ENCODE results near the gene MREG.

The MREG gene

GRCh38 chr2:215900843-215901242 is 112.5 kb downstream of the MREG start:
- no peak overlapping the region for H3K9ac ChIP-seq (ENCODE audit: low read length)
- H3K9me2 ChIP-seq (ENCODE audit: low read depth, low read length), result no peaks in the 10 kb centered on the region
- H3K4me2 ChIP-seq (ENCODE audit: low read length), result no peak overlapping the region
- no peaks in the 10 kb centered on the region for H3K4me1 ChIP-seq (ENCODE audit: insufficient read depth, low read length, severe bottlenecking)
- H2AFZ ChIP-seq (ENCODE audit: low read length), result no peak overlapping the region
- no peaks in the 10 kb centered on the region for H3K27me3 ChIP-seq (ENCODE audit: insufficient read depth, low read length)
- no peak for TF ChIP-seq EZH2 (IDR thresholded peaks at IDR 0.05; ENCODE audit: borderline replicate concordance, low read length)
- TF ChIP-seq, protein P1, sequence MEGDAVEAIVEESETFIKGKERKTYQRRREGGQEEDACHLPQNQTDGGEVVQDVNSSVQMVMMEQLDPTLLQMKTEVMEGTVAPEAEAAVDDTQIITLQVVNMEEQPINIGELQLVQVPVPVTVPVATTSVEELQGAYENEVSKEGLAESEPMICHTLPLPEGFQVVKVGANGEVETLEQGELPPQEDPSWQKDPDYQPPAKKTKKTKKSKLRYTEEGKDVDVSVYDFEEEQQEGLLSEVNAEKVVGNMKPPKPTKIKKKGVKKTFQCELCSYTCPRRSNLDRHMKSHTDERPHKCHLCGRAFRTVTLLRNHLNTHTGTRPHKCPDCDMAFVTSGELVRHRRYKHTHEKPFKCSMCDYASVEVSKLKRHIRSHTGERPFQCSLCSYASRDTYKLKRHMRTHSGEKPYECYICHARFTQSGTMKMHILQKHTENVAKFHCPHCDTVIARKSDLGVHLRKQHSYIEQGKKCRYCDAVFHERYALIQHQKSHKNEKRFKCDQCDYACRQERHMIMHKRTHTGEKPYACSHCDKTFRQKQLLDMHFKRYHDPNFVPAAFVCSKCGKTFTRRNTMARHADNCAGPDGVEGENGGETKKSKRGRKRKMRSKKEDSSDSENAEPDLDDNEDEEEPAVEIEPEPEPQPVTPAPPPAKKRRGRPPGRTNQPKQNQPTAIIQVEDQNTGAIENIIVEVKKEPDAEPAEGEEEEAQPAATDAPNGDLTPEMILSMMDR (IDR thresholded peaks at IDR 0.05; ENCODE audit: low read length), result no peak
- no peaks in the 10 kb centered on the region for H3K9me3 ChIP-seq (ENCODE audit: low read length)
- H3K27ac ChIP-seq (ENCODE audit: low read depth, low read length, poor library complexity, severe bottlenecking), result no peak overlapping the region
- H4K20me1 ChIP-seq (ENCODE audit: insufficient read depth, low read length), result no peaks in the 10 kb centered on the region
- no peaks in the 10 kb centered on the region for H3K36me3 ChIP-seq (ENCODE audit: insufficient read depth, low read length)
- no peak overlapping the region for H3K4me3 ChIP-seq (ENCODE audit: low read depth, low read length, poor library complexity, severe bottlenecking)
- H3F3A ChIP-seq (ENCODE audit: insufficient read depth, low read length), result no peaks in the 10 kb centered on the region
- H3K79me2 ChIP-seq (ENCODE audit: insufficient read depth, low read length), result no peaks in the 10 kb centered on the region

GRCh38 chr2:215900203-215900611 is 113.1 kb downstream of the MREG start:
- Histone ChIP-seq H3K9ac (ENCODE audit: low read length) (no peak overlapping the region), H3K4me2 (ENCODE audit: low read length) (no peak overlapping the region)

GRCh38 chr2:215899141-215900074 is 113.9 kb downstream of the MREG start:
- Histone ChIP-seq H3K9me2 (ENCODE audit: low read depth, low read length) (no peaks in the 10 kb centered on the region), H3K4me1 (ENCODE audit: insufficient read depth, low read length, severe bottlenecking) (no peaks in the 10 kb centered on the region), H3K27ac (ENCODE audit: low read depth, low read length, poor library complexity, severe bottlenecking) (no peak overlapping the region), H3K4me2 (ENCODE audit: low read length) (no peak overlapping the region), H3K9me3 (ENCODE audit: low read length) (no peaks in the 10 kb centered on the region), H3K79me2 (ENCODE audit: insufficient read depth, low read length) (no peaks in the 10 kb centered on the region), H3K4me3 (ENCODE audit: low read depth, low read length, poor library complexity, severe bottlenecking) (no peak overlapping the region), H3F3A (ENCODE audit: insufficient read depth, low read length) (no peaks in the 10 kb centered on the region), H3K36me3 (ENCODE audit: insufficient read depth, low read length) (no peaks in the 10 kb centered on the region), H2AFZ (ENCODE audit: low read length) (no peak overlapping the region), H3K9ac (ENCODE audit: low read length) (no peak overlapping the region), H3K27me3 (ENCODE audit: insufficient read depth, low read length) (no peaks in the 10 kb centered on the region), H4K20me1 (ENCODE audit: insufficient read depth, low read length) (no peaks in the 10 kb centered on the region)
- TF ChIP-seq, protein P1 (IDR thresholded peaks at IDR 0.05; ENCODE audit: low read length), result no peak
- no peak for TF ChIP-seq EZH2 (IDR thresholded peaks at IDR 0.05; ENCODE audit: borderline replicate concordance, low read length)

More at GRCh38 chr2:215900203-215900611, 113.1 kb downstream of the MREG start:
- no peaks in the 10 kb centered on the region for H3F3A ChIP-seq (ENCODE audit: insufficient read depth, low read length)
- no peak for TF ChIP-seq EZH2 (IDR thresholded peaks at IDR 0.05; ENCODE audit: borderline replicate concordance, low read length)
- TF ChIP-seq, protein P1 (IDR thresholded peaks at IDR 0.05; ENCODE audit: low read length), result no peak
- H3K4me1 ChIP-seq (ENCODE audit: insufficient read depth, low read length, severe bottlenecking), result no peaks in the 10 kb centered on the region
- no peaks in the 10 kb centered on the region for H3K9me2 ChIP-seq (ENCODE audit: low read depth, low read length)
- H3K4me3 ChIP-seq (ENCODE audit: low read depth, low read length, poor library complexity, severe bottlenecking), result no peak overlapping the region
- no peaks in the 10 kb centered on the region for H4K20me1 ChIP-seq (ENCODE audit: insufficient read depth, low read length)
- H3K79me2 ChIP-seq (ENCODE audit: insufficient read depth, low read length), result no peaks in the 10 kb centered on the region
- H3K27me3 ChIP-seq (ENCODE audit: insufficient read depth, low read length), result no peaks in the 10 kb centered on the region
- H3K9me3 ChIP-seq (ENCODE audit: low read length), result no peaks in the 10 kb centered on the region
- no peak overlapping the region for H2AFZ ChIP-seq (ENCODE audit: low read length)
- no peaks in the 10 kb centered on the region for H3K36me3 ChIP-seq (ENCODE audit: insufficient read depth, low read length)
- no peak overlapping the region for H3K27ac ChIP-seq (ENCODE audit: low read depth, low read length, poor library complexity, severe bottlenecking)
